Colonic mucosa (tissue), 4 donors: ENCODE measurements around the gene NEMP1. TPM values are rescaled to one million over a fixed set of nuclear protein-coding genes. Genes with fewer than 3 reads are reported as not detected.
A peak's percentile ranks its signal among the peaks of the same experiment; 100 is the strongest.

Source experiments
- DNase-seq: peaks from one replicate; pipeline ENCODE4 v3.0.0-alpha.2; 2020
- H3K27ac ChIP-seq: fragments of 200-600 bp; one replicate; pipeline ENCODE4 v1.8.0; 2021
- H3K27me3 ChIP-seq: fragments of 200-600 bp; one replicate; pipeline ENCODE4 v1.8.0; 2021
- H3K36me3 ChIP-seq: fragments of 200-600 bp; one replicate; pipeline ENCODE4 v1.8.0; 2021
- H3K4me1 ChIP-seq: fragments of 200-600 bp; one replicate; pipeline ENCODE4 v1.8.0; 2021; ENCODE audit warnings: mild to moderate bottlenecking
- H3K4me3 ChIP-seq: fragments of 200-600 bp; one replicate; pipeline ENCODE4 v1.8.0; 2021
- H3K9ac ChIP-seq, 2 donors: one replicate each; pipeline ENCODE4 v1.7.0; 2013; ENCODE audit warnings: control low read depth in 2 of 2, low read depth in 2 of 2, low read length in 2 of 2
- H3K9me3 ChIP-seq: fragments of 200-600 bp; one replicate; pipeline ENCODE4 v1.8.0; 2021
- CTCF ChIP-seq: fragments of 200-600 bp; IDR thresholded peaks from one replicate; pipeline ENCODE4 v1.8.0; 2022; ENCODE audit warnings: antibody characterized with exemption, mild to moderate bottlenecking
- intact Hi-C: fragments of 100-400 bp; cut with DNase I; formaldehyde crosslinking; loops from one replicate; pipeline ENCODE4 v1.14.1; 2022
- total RNA-seq, 2 donors: library from RNA; stranded (reverse); fragmentation: NEBNext Ultra II Directional in 1 of 2; extraction: Animal tissue kit (Norgen Biotek cat#: 25700) in 1 of 2; gene quantifications; one replicate each; pipeline ENCODE4 v1.2.1, GENCODE V29; 2021
- donor health status: healthy.
- donor health status: DM: no; HTN: no; CAD: no.
- donor health status: DM: no; HTN: no; CAD: no.

The NEMP1 gene
- total RNA-seq, 2 donors from 2014 or later, result 7.3 to 21.1 TPM

- Histone ChIP-seq H3K27ac (peak within 1 kb of the TSS; percentile 34), H3K4me3 (peak within 1 kb of the TSS; percentile 89), H3K27me3 (no peaks in the 10 kb centered on the region), H3K36me3 (peaks cover 4% of the 10 kb centered on the region), H3K4me1 (peaks cover 14% of the 10 kb centered on the region), H3K9ac (peak within 1 kb of the TSS; percentile 85 to 87), H3K9me3 (no peaks in the 10 kb centered on the region)
- intact Hi-C loops, result no loop called here
- peak; percentile 51 for DNase-seq
- TF ChIP-seq CTCF, result peak; percentile 48
Measured at GRCh38 chr12:57005980-57006808, 72.4 kb downstream of the NEMP1 start, which contains the start of gene ZBTB39. Gene ZBTB39, minus strand, starts transcription at chr12:57006546. Its CDS starts 1,629 bp downstream, at chr12:57004917.

Other genes with a start within 250 kb of the NEMP1 start
- not detected for gene SDR9C7, start 144.4 kb downstream of the NEMP1 start, total RNA-seq
- under 1 TPM; 0.16 to 0.44 TPM for gene RDH16, start 121.2 kb downstream of the NEMP1 start, total RNA-seq
- 1 to 10 TPM; 3.7 to 5.7 TPM for gene ZBTB39, start 72.2 kb downstream of the NEMP1 start, total RNA-seq
- 1 to 10 TPM; 1.9 TPM for gene TAC3, start 62.3 kb downstream of the NEMP1 start, total RNA-seq
- 100 to 1,000 TPM; 261 to 273 TPM for gene MYO1A, start 28.7 kb downstream of the NEMP1 start, total RNA-seq
- 1 to 10 TPM; 4.8 to 7.0 TPM for gene NAB2, start 10.3 kb upstream of the NEMP1 start, total RNA-seq
- gene STAT6, start 32.6 kb upstream of the NEMP1 start, total RNA-seq, result 100 to 1,000 TPM; 161 to 181 TPM
- gene LRP1, start 49.7 kb upstream of the NEMP1 start, total RNA-seq, result 100 to 1,000 TPM; 107 to 123 TPM
- not detected for gene LRP1-AS, start 68.8 kb upstream of the NEMP1 start, total RNA-seq
- gene NXPH4, start 138.0 kb upstream of the NEMP1 start, total RNA-seq, result under 1 TPM in 1 of 2 donors, not detected in 1; 0.27 TPM
- 100 to 1,000 TPM in 1 of 2 donors, 10 to 100 TPM in 1; 69.4 to 160 TPM for gene SHMT2, start 150.9 kb upstream of the NEMP1 start, total RNA-seq
- gene STAC3, start 172.4 kb upstream of the NEMP1 start, total RNA-seq, result 1 to 10 TPM; 1.9 to 2.7 TPM